WI38 (cell line): ENCODE results near the gene KRT79.

ENCODE experiments used
- H3K4me3 ChIP-seq: 2 replicates; pipeline ENCODE4 v1.5.1; 2011; ENCODE audit warnings: low read depth, mild to moderate bottlenecking, control low read depth, low read length
- TF ChIP-seq, protein P1 (sequence below): IDR thresholded peaks from 2 replicates; pipeline ENCODE4 v1.5.1; 2012; ENCODE audit warnings: low read depth, mild to moderate bottlenecking, control low read depth, low read length

The KRT79 gene

DNA sequence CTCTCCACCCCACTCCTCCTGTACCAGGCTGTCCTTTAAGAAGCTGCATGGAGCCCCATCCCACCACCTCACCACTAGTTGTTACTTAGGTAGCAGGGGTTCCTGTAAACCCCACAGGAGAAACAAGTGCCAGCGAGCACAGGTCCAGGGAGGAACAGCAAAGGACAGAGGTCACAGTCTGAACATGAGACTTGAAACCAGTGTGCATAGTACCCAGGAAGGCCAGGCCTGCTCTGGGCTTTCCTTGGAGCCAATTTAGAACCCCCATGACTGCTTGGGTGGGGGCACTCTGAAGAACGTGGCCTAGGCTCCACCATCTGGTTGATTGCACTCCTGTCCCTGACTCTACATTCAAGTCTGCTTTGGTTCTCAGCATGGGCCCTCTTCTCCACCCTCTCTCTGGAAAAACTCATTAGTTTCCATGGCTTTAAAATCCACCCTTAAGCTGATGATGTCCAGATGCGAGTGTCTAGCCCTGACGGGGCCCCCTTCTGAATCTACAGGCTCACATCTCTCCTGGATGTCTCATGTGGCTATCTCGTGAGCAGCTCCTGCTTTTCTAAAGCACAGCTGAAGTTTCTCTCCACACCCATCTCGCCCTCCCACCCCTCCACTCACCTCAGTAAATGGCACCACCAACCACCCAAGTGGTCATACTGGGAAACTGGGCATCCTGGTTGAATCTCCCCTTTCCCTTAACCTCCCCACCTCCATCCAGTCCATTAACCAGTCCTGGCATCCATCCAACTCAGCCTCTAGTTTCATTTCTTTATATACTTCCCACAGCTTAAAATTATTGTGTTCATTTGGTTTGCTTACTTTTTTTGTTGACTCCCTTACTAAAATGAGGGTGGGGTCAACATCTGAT is 46.6 kb downstream of the KRT79 start:
- H3K4me3 ChIP-seq: no peak overlapping the region
- TF ChIP-seq, protein P1, sequence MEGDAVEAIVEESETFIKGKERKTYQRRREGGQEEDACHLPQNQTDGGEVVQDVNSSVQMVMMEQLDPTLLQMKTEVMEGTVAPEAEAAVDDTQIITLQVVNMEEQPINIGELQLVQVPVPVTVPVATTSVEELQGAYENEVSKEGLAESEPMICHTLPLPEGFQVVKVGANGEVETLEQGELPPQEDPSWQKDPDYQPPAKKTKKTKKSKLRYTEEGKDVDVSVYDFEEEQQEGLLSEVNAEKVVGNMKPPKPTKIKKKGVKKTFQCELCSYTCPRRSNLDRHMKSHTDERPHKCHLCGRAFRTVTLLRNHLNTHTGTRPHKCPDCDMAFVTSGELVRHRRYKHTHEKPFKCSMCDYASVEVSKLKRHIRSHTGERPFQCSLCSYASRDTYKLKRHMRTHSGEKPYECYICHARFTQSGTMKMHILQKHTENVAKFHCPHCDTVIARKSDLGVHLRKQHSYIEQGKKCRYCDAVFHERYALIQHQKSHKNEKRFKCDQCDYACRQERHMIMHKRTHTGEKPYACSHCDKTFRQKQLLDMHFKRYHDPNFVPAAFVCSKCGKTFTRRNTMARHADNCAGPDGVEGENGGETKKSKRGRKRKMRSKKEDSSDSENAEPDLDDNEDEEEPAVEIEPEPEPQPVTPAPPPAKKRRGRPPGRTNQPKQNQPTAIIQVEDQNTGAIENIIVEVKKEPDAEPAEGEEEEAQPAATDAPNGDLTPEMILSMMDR: no peak

DNA sequence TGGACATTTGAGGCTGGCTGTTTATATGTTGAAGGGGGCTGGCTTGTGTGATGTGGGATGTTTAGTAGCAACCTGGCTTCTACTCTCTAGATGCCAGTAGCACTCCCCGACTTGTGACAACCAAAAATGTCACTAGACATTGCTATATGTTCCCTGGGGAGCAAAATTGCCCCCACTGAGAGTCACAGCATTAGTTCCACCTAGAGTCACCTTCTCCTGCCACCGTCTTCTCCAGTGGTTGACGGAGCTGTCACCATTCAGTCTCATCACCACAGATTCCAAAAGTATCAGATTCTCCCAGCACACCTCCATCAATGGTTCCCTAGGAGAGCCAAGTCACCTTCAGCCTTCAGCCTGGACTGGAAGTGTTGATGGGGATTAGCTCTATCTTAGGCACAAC is 49.2 kb downstream of the KRT79 start:
- TF ChIP-seq, protein P1: no peak
- no peak overlapping the region for H3K4me3 ChIP-seq

DNA sequence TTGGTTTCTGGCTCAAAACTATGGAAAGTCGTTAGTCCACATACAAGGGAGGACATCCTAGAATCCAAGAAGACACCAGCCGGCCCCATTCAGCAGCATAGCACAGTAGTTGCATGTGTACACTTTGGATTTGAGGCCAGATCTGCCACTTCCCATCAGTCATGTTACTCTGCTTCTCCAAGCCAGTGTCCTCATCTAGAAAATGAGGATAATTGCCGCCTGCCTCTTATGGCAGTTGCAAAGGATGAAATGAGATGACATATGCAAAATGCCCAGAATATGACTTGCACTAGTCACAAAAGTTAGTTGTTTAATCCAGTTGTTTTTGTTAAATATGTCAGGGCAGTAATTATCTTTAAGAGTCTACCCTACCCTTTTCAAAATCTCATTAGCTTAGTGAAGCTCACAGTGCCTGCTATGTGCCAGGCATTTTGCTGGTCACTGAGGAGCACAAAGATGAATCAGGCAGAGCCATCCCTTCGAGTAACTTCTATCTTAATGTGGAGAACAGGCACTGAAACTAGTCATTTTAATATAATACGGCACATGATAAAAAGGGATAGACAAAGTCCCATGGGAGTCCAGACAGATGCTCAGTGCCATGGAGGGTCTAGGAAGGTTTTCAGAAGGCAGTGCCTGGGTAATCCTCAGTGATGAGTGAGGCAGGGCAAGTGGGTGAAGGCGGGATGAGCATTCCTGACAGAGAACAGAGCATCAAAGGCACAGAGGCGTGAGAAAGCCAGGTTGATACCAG is 50.4 kb downstream of the KRT79 start:
- TF ChIP-seq, protein P1: no peak
- H3K4me3 ChIP-seq: no peak overlapping the region

DNA sequence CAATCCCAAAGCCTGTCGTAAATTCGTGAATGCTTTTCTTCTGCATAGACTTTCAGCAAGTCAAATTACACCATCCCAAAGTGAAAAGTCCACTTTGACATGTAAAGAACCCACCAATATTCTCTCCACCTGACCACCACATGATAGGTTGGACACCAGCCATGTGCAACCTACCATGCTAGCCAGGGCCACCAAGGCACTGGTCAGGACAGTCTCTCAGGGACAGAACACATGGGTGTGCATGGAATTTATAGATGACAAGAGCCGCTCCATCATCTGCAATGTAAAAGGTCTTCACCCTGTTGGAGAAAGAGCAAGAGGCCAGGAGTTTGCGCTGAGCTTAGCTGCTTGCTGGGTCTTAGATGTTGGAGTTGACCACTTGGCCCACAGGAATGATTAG is 51.6 kb downstream of the KRT79 start:
- TF ChIP-seq, protein P1: no peak
- no peak overlapping the region for H3K4me3 ChIP-seq

DNA sequence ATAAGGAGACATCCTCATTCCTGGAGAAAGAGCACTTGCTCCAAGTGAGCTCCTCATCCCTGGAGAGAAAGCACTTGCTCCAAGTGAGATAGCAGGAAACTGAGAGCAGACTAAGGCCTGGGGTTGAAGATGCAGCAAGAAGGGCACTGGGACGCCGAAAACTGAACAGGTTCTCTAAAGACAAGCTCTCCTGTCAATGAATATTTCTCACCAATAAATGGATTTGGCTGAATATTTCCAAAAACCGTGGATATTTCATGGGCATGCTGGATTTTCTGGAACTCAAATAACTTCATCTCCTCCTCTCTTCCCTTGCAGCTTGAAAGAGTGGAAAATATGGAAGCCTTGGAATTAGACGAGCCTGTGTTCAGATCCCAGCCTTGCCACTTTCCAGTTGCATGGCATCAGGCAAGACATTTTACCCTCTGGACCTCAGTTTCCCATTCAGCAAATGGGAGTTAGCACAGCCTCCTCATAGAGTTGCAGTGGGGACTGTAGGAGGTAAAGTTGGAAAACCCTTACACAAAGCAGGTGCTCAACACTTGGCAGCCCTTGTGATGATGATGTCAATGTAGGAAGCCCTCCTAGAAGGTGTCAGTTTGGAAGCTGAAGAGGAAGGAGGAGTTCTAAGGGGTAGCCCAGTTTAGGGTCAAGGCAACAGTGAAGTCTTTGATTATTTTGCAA is 52.6 kb downstream of the KRT79 start:
- TF ChIP-seq, protein P1: no peak
- H3K4me3 ChIP-seq: no peak overlapping the region

DNA sequence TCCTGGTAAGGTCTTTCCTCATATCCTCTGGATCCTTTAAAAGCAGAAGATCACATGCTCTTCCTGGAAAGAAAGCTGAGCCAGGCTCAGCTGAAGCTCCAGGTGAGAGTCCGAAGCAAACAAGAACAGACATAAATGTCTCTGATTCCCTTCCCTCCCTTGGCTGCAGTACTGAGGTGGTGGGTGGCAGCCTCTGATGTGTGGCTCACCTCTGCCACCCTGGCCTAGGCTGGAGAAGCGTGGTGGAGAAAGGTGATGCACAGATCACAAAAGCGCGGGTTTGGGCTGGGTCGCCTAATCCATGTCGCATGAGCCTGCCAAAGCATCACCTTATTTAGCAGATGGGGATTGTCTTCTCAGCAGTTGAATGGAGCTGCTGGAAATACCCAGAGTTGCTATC is 54.2 kb downstream of the KRT79 start:
- no peak overlapping the region for H3K4me3 ChIP-seq
- TF ChIP-seq, protein P1: no peak
